Nucleus accumbens (tissue), 56 donors: Measurements from ENCODE around the gene CCN6.
A peak's percentile ranks its signal among the peaks of the same experiment; 100 is the strongest.
"Not testable (repeated sequence)": the region's sequence is repeated elsewhere in the genome, so short reads cannot be mapped to it uniquely, and the experiment has no call there.

Source experiments
- DNase-seq, 56 donors: peaks; one replicate each; lab custom pipeline; 2025; lab: John Stamatoyannopoulos, UW

CCN6 gene

GRCh38 chr6:112029045-112029822 lies 24.7 kb upstream of the CCN6 start:
- peak in 31 of 56 donors; percentile 5 to 75 (median 29) for DNase-seq

DNA sequence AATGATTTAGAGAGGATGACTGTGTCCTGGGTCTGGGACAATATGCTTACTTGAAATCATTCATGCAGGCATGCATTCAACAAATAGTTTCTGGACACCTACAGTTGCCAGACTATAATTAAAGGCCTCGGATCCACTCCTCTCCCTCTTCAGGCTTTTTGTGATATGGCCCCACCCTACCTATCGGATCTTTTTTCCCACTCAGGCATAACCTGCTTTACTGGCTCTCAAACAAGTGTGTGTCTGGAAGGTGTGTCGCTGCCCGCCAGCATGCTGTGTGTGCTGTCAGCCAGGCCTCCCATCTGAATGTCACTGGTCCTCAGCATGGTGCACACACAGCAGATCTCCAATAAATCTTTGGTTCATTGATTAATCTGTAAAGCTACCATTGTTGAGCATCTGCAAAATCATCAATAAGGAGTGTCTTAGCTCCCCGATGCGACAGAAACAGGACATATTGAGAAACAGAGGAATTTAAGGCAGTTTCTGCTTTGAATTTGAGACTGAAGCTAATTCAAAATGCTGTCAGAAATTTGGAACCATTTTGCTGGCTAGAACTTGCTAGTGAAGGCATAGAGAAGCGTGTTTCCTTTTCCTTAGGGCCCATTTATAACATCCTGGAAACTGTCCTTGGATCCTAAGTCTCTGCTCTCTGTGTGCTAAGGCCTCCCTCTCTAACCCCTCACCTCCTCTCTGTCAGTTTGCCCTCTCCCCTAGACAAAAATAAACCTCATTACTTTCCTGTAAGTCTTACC lies 23.5 kb upstream of the CCN6 start:
- no peak for DNase-seq

DNA sequence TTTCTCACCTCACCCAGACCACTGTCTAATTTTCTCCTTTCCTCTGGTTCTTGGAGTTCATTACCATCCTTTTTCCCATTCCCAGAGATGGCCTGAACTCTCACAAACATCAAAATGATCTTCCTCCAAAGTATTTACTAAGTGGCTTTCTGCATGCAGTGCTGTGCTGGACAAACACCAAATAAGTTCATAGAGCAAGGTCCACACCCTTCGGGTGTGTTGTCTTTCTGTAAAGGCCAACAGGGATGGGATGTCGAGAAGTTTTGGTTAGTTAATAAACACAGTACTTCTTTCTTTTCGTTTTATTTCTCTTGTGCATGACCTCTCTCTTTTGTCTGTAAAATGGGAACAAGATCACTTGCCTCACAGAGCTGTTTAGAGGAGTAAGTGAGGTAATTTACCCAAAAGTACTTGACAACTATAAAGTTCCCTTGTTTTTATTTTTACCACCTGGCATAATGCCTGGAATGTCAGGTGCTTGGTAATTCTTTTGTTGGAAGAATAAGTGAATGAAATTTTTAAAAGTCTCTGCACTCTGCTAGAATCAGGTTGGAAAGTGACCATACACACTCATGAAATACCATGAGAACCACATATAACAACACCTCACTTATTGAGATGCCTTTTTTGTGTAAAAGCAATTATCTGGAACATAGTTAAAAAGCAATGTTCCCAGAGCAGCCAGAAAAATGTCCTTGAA lies 22.8 kb upstream of the CCN6 start:
- no peak for DNase-seq

GRCh38 chr6:112031960-112032359 lies 21.9 kb upstream of the CCN6 start:
- DNase-seq: no peak

- no peak for DNase-seq
Measured at GRCh38 chr6:112032728-112033127, 21.2 kb upstream of the CCN6 start.

GRCh38 chr6:112033791-112034615 lies 19.9 kb upstream of the CCN6 start:
- DNase-seq: peak in 32 of 56 donors; percentile 4 to 67 (median 25)

GRCh38 chr6:112034616-112034995 lies 19.3 kb upstream of the CCN6 start:
- no peak for DNase-seq

- no peak for DNase-seq
Measured at GRCh38 chr6:112036088-112036637, 17.7 kb upstream of the CCN6 start.

DNA sequence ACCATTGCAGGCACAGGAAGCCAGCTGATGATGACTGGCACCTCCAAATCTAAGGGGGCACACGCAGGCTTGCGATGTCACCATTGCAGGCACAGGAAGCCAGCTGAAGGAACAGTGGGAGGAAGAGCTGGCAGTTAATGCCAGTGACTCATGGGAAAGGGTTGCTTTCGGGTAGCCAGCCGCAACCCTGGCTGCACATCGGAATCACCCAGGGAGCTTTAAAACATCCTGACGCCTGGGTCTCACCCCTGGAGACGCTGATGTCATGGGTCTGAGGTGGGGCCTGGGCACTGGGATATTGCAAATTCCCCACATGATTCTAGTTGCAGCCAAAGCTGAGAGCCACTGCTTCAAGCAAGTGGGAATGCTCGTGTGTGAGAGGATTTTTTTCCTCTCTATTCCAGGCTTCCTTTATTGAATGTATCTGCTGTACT lies 16.1 kb upstream of the CCN6 start:
- DNase-seq: peak in 47 of 56 donors; percentile 6 to 78 (median 45)

DNA sequence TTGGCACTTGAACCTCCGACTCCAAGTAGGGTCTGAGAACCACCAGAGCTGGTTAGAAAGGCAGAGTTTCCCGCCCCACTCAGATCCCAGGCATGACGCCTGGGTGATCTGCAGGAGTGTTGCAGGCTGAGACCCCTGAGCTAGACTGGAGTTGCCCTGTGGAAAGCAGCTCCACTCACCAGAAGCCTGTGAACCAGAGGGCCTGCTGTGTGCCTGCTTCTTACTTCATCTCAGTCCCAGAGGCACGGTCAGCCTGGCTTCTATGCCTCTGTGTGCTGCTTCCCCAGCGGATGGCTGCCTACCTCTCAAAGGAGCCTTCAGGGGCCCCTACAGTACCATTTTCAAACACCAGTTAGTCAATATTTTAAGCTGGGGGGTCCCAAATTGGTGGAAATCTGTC lies 15.6 kb upstream of the CCN6 start:
- DNase-seq: peak in 3 of 56 donors; percentile 12 to 51 (median 29)

DNA sequence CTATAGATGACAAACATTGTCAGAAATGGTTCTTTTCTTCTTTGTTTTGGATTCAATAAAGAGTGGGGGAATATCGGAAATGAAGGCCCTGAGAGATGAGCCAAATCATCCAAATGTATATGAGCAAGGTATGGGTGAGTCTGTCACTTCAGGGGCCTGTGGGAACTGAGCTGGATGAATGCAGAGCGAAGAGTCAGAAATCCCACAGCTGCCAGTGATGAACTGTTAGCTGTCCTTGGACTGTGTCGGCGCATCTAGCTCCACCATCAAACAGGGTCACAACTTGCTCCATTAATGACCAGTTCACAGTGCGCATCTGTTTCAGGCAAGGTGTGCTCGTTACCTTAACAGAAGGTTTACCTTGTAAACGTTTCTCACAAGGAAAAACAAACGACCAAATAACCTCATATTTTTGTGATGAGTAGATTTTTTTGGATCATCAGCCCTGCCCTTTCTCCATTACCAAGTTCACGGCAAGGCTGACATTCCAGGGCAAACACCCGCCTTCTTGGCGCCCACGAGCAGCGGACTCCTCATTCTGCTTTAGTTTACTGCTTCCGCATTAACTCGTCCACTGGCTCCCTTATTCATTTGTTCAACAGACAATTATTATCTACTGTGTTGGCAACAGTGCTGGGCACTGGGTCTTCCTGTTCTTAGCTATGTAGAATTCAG lies 15.0 kb upstream of the CCN6 start:
- DNase-seq: no peak

DNA sequence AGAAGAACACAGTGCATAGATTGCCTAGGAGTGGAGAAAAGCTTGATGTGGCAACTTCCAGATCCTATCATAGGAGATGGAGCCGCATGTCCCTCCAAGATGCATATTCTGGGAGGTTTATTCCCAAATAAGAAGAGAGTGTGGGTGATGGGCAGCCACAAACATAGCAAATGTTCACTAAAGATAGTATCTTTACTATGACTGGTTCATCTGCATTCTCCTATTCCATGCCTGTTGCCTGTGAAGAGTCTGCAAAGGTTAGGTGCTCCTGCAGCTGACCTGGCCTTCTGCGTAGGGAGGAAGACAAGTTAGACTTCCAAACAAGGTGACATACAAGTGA lies 14.5 kb upstream of the CCN6 start:
- DNase-seq: no peak

- no peak for DNase-seq
Measured at GRCh38 chr6:112040956-112041355, 12.9 kb upstream of the CCN6 start.

DNA sequence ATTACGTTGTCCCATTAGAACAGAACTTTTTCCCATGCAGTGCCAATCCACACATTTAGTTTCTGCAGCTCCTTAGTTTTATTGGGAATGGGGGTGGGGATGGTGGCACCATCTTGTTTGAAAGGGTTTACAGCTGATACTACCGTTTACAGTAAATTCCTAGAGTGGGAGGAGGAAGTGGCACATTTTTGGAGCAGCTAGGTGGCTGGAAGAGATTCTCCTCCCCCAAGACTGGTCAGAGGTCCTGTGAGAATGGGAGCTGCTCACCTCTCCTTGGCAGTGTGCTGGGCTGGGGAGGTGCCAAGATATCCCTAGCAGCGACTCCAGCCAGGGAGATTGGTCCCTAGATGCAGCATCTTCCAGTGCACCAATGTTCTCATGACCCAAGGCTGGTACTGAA lies 12.4 kb upstream of the CCN6 start:
- DNase-seq: no peak

DNA sequence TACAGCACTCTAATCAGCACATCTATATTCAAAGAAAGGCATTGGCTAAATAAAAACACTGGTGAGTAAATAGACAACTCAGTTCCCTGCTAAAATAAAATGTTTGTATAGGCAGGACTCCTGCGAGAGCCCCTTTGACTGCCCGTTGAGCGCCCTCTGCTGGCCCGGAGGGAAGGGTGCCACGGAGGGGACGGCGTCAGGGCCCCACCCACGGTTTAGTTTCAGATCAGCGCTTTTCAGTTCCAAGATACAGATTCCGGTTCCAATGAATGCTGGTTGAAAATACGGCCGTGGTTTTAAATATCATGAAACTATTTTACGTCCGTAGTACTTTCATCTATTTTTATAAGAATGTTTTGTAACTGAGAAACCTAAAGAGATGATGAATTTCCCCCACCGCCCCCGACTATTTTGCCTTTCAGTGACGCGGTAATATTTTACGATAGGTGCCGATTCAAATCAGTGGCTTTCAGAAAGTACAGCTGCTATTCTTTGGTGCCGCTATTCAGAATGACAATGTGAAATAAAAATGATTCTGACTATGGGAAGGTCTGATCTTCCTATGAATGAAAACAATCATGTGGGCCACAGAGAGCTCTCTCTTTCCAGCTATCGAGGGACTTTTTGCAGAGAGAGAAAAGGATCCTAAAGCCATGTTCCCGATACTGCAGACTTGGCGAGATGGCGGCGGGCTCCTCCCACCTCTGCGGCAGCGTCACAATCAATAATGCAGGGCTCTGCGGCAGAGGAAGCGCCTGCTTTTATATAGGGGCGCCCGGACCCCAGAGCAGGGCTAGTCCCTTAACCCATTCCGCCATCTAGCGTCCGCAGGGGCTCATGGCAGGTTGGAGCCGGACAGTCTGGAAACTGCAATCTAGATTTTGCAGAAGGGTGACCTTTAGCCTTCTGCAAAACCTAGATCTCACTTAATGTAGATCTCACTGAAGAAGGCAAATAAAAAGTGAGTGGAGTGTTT lies 10.6 kb upstream of the CCN6 start:
- DNase-seq: peak; percentile 34 to 95 (median 78)

GRCh38 chr6:112044196-112044595 lies 9.7 kb upstream of the CCN6 start:
- no peak for DNase-seq

- no peak for DNase-seq
Measured at GRCh38 chr6:112044856-112045255, 9.0 kb upstream of the CCN6 start.

DNA sequence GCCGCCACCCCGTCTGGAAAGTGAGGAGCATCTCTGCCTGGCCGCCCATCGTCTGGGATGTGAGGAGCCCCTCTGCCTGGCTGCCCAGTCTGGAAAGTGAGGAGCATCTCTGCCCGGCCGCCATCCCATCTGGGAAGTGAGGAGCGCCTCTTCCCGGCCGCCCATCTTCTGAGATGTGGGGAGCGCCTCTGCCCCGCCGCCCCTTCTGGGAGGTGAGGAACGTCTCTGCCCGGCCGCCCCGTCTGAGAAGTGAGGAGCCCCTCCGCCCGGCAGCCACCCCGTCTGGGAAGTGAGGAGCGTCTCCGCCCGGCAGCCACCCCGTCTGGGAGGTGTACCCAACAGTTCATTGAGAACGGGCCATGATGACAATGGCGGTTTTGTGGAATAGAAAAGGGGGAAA lies 6.4 kb upstream of the CCN6 start:
- not testable (repeated sequence) for DNase-seq
